ENCODE measurements around the gene DSG2.

DSG2 gene

GRCh38 chr18:31483396-31483795, 14.6 kb upstream of the DSG2 start:
- no peak overlapping the region for H3K4me3 ChIP-seq (ENCODE audit: low read length)
- TF ChIP-seq CTCF (conservative IDR thresholded peaks at IDR 0.05; ENCODE audit: low read depth, low read length) = no peak
- no peak for DNase-seq (ENCODE audit: low read depth)

GRCh38 chr18:31484461-31484860, 13.5 kb upstream of the DSG2 start:
- no peak overlapping the region for H3K4me3 ChIP-seq (ENCODE audit: low read length)
- no peak for DNase-seq (ENCODE audit: low read depth)
- no peak for TF ChIP-seq CTCF (conservative IDR thresholded peaks at IDR 0.05; ENCODE audit: low read depth, low read length)

GRCh38 chr18:31486165-31486564, 11.8 kb upstream of the DSG2 start:
- H3K4me3 ChIP-seq (ENCODE audit: low read length) = no peak overlapping the region
- TF ChIP-seq CTCF (conservative IDR thresholded peaks at IDR 0.05; ENCODE audit: low read depth, low read length) = no peak
- no peak for DNase-seq (ENCODE audit: low read depth)

- no peak overlapping the region for H3K4me3 ChIP-seq (ENCODE audit: low read length)
- no peak for TF ChIP-seq CTCF (conservative IDR thresholded peaks at IDR 0.05; ENCODE audit: low read depth, low read length)
- peak; percentile 77 for DNase-seq (ENCODE audit: low read depth)
These were observed 10.5 kb upstream of the DSG2 start for GRCh38 chr18:31487246-31488015.

- DNase-seq (ENCODE audit: low read depth) = no peak
- no peak overlapping the region for H3K4me3 ChIP-seq (ENCODE audit: low read length)
- no peak for TF ChIP-seq CTCF (conservative IDR thresholded peaks at IDR 0.05; ENCODE audit: low read depth, low read length)
These were observed 8.7 kb upstream of the DSG2 start for GRCh38 chr18:31489311-31489710.

- DNase-seq (ENCODE audit: low read depth) = no peak
- no peak for TF ChIP-seq CTCF (conservative IDR thresholded peaks at IDR 0.05; ENCODE audit: low read depth, low read length)
- no peak overlapping the region for H3K4me3 ChIP-seq (ENCODE audit: low read length)
These were observed 7.6 kb upstream of the DSG2 start for GRCh38 chr18:31490387-31490786.

- TF ChIP-seq CTCF (conservative IDR thresholded peaks at IDR 0.05; ENCODE audit: low read depth, low read length) = no peak
- no peak overlapping the region for H3K4me3 ChIP-seq (ENCODE audit: low read length)
- DNase-seq (ENCODE audit: low read depth) = no peak
These were observed 7.1 kb upstream of the DSG2 start for GRCh38 chr18:31490833-31491232.

Data from retinal pigment epithelial cell (primary cell).